T1000 (cell line): ENCODE data around the gene RSPH6A.
A peak's percentile ranks its signal among the peaks of the same experiment; 100 is the strongest.

ENCODE experiments used
- DNase-seq: peaks from one replicate; lab custom pipeline; 2025; ENCODE audit warnings: mixed read lengths; lab: John Stamatoyannopoulos, UW

RSPH6A gene

GRCh38 chr19:45825263-45825605 is 10.1 kb upstream of the RSPH6A start:
- DNase-seq = no peak

GRCh38 chr19:45824531-45825262 is 9.6 kb upstream of the RSPH6A start:
- no peak for DNase-seq

- DNase-seq = no peak
These were observed 8.9 kb upstream of the RSPH6A start for GRCh38 chr19:45824041-45824471.

GRCh38 chr19:45823182-45823581 is 8.1 kb upstream of the RSPH6A start:
- no peak for DNase-seq

GRCh38 chr19:45822716-45823115 is 7.6 kb upstream of the RSPH6A start:
- DNase-seq = no peak

GRCh38 chr19:45821570-45821969 is 6.5 kb upstream of the RSPH6A start:
- no peak for DNase-seq

GRCh38 chr19:45821103-45821521 is 6.0 kb upstream of the RSPH6A start:
- no peak for DNase-seq

GRCh38 chr19:45820413-45821102 is 5.5 kb upstream of the RSPH6A start:
- no peak for DNase-seq

GRCh38 chr19:45819769-45820168 is 4.7 kb upstream of the RSPH6A start:
- DNase-seq = no peak

- DNase-seq = no peak
These were observed 2.7 kb upstream of the RSPH6A start for GRCh38 chr19:45817725-45818301.

- peak; percentile 83 for DNase-seq
These were observed 2.1 kb upstream of the RSPH6A start for GRCh38 chr19:45817010-45817724.

GRCh38 chr19:45816236-45817009 is 1.3 kb upstream of the RSPH6A start:
- DNase-seq = no peak

- DNase-seq = no peak
These were observed 541 bp upstream of the RSPH6A start for GRCh38 chr19:45815481-45816216.

- no peak for DNase-seq
These were observed 835 bp downstream of the RSPH6A start for GRCh38 chr19:45814166-45814780.

- DNase-seq = no peak
These were observed 2.8 kb downstream of the RSPH6A start for GRCh38 chr19:45812297-45812696.

- no peak for DNase-seq
These were observed 5.4 kb downstream of the RSPH6A start for GRCh38 chr19:45809643-45810159.

GRCh38 chr19:45805719-45806118 is 9.4 kb downstream of the RSPH6A start:
- no peak for DNase-seq

- DNase-seq = no peak
These were observed 10.2 kb downstream of the RSPH6A start for GRCh38 chr19:45804959-45805230.

GRCh38 chr19:45804140-45804958 is 10.8 kb downstream of the RSPH6A start:
- DNase-seq = no peak
